Medulla oblongata (tissue), 1 donor: ENCODE data around the gene DNAJB2.

Experiments
- DNase-seq: peaks from one replicate; pipeline ENCODE4 v3.0.0-alpha.2; 2015; ENCODE audit errors: extremely low spot score

DNAJB2 gene

GRCh38 chr2:219279151-219279915 is at the start of gene DNAJB2:
TSS of gene DNAJB2 (plus strand) at chr2:219279366. CDS start at chr2:219279834, 468 bp downstream.
- DNase-seq: peak; percentile 99

DNA sequence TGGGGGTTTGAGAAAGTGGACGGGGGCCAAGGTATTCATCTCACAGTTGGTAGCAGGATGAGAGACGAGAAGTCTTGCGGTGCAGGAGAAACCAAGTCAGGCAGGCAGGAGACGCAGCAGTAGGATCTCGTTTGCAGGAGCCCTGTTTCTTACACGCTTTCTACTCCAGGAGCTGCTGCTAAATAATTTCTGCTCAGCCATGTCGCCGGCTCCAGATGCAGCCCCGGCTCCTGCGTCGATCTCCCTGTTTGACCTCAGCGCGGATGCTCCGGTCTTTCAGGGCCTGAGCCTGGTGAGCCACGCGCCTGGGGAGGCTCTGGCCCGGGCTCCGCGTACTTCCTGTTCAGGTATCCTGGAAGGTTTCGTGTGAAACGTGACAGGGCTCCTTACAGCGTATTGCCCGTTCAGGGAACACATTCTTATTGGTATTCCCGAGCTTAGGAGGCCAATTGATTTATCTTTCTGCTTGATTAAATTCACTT is 49.1 kb upstream of the DNAJB2 start:
- DNase-seq: no peak

DNA sequence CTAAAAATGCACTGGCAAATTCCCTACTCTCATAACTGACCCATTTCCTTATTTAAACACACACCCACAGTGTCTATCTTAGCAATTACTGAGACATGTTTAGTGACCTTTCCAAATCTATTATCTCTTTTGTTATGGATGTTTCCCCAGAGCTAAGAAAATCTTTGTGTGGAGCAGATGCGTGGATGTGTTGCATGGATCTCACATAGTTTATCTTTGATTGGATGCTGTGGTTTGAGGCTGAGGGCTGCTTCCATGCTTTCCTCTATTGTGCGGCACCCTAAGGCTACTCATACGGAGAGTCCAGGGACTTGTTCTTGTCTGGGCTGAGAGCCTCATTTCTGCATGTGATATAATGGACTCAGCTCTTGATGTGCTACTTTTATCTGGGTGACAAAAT is 44.8 kb upstream of the DNAJB2 start:
- no peak for DNase-seq

DNA sequence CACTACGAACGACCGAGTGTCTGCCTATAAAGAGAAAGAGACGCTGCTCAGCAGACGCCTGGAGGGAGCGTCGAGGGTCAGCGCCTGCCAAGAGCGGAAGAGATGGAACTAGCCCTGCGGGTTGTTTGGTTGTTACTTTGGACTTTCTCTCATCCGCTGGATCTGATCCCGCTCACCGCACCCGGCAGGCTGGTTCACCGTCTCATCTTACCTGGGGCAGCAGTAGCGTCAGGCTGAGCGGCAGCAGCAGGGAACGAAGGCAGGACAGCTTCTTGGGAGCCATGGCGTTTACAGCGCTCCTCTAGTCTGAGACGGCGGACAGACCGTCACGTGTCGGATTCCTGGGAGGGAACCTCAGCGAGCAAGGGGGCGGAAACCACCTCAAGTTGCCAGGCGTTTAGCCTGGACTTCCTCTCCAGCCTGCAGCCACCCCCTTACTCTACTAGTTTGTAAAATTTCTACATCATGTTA is 35.8 kb upstream of the DNAJB2 start:
- no peak for DNase-seq

DNA sequence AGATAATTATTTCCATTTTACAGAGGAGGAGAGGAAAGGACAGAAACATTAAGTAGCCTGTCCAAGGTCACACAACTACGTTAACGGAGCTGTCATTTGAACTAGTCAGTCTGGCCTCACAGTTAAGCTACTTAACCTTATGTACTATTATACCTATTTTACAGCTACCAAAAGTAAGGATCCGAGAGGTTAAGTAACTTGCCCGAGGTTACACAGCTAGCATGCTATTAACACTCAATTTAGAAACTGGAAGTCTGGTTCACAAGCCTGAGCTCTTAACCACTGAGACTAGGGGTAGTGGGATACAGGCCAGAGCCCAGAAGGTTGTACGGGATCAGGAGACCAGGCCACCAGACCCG is 34.4 kb upstream of the DNAJB2 start:
- no peak for DNase-seq

- peak; percentile 93 for DNase-seq
Measured at GRCh38 chr2:219245148-219245898, 33.8 kb upstream of the DNAJB2 start, which contains the start of the genes GLB1L and STK16. TSS of gene GLB1L (minus strand) at chr2:219245444. CDS start at chr2:219243573, 1,871 bp downstream. TSS of gene STK16 (plus strand) at chr2:219245479. CDS start at chr2:219246000, 521 bp downstream.

DNA sequence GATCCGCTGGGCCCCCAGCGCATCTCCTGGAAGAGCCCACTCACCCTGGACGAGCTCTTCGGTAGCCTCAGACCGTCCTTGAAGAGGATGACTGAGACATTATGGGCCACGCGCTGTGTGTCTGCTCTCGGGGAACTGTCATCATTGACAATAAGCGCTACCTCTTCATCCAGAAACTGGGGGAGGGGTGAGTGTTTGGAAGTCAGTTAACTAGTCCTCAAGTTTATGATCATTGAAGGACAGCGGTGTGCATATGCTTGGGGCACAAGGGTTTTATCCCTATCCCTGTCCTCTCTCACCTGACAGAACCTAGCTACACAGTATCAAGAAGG is 33.3 kb upstream of the DNAJB2 start:
- peak; percentile 23 for DNase-seq

DNA sequence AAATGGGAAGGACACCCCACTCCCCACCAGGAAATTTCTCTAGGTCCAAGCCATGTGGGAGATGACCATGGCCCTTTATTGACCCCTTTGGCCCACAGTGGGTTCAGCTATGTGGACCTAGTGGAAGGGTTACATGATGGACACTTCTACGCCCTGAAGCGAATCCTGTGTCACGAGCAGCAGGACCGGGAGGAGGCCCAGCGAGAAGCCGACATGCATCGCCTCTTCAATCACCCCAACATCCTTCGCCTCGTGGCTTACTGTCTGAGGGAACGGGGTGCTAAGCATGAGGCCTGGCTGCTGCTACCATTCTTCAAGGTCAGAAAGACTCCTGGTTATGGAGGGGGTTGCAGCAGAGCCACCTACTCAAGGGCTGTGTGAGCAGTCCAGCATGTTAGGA is 32.6 kb upstream of the DNAJB2 start:
- no peak for DNase-seq

DNA sequence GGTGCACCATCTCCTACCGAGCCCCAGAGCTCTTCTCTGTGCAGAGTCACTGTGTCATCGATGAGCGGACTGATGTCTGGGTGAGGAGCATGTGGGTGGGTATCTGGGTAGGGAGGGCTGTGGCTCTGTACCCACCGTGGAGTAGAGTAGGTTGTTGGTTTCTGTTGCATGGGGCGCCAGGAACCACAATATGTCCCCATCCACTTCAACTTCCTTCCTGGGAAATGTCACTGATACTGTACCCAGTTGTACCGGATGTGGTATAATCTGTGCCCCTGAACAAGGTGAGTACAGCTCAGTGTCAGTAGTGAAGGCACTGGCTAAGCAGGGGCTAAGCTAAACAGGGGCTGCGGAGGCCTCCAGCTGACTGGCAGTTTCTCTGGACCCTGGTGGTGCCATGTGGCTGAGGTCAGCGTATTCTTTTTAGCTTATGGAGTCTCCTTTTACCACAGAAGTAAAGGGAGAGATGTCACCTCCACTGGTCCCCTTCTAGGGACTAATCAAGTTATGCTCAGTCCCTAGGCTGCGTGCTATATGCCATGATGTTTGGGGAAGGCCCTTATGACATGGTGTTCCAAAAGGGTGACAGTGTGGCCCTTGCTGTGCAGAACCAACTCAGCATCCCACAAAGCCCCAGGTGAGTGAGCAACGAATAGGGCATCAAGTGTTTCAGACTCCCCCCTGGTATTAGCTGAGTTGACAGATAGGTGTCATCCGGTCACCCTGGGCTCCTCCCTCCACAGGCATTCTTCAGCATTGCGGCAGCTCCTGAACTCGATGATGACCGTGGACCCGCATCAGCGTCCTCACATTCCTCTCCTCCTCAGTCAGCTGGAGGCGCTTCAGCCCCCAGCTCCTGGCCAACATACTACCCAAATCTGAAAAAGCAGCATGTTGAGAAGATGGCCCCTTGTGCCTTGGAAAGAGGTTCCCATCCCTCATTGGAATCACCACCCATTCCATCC is 31.2 kb upstream of the DNAJB2 start:
- no peak for DNase-seq

DNA sequence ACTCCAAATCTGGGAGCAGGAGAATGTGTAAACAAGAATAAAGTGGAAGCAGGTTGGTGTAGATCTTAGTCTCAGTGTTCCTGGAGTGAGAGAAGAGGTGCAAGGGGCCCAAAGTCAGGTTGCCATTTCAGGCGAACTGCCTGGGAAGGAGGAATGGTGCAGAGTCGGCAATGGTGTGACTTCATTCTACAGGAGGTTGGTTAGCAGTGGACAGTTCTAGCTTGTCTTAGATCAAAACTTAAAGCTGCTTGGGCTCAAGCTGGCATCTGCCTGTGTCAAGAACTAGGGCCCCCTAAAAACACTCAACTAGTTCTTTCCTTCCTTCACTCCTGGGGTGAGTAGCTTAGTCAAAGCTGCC is 30.3 kb upstream of the DNAJB2 start:
- no peak for DNase-seq

- peak; percentile 79 for DNase-seq
Measured at GRCh38 chr2:219249203-219249980, 29.8 kb upstream of the DNAJB2 start.

DNA sequence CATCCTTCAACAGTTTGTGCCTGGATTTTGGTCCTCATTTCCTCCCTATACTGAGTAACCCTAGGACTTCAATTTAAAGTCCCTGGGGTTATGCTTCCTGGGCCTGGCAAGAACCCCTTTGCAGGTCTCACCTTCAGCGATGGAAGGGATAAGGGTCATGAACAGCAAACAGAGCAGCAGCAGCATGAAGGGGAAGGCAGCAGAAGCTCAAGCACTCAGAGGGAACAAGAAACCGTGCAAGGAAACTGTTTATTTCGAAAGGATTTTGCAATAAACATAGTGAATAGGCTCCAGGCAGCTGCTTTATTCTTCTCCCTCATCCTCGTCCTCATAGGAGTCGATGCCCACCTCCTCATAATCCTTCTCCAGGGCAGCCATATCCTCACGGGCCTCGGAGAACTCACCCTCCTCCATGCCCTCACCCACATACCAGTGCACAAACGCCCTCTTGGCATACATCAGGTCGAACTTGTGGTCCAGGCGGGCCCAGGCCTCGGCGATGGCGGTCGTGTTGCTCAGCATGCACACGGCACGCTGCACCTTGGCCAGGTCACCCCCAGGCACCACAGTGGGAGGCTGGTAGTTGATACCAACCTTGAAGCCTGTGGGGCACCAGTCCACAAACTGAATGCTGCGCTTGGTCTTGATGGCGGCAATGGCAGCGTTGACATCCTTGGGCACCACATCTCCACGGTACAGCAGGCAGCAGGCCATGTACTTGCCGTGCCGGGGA is 29.0 kb upstream of the DNAJB2 start:
- DNase-seq: no peak

GRCh38 chr2:219251656-219252055 is 27.5 kb upstream of the DNAJB2 start:
- no peak for DNase-seq

DNA sequence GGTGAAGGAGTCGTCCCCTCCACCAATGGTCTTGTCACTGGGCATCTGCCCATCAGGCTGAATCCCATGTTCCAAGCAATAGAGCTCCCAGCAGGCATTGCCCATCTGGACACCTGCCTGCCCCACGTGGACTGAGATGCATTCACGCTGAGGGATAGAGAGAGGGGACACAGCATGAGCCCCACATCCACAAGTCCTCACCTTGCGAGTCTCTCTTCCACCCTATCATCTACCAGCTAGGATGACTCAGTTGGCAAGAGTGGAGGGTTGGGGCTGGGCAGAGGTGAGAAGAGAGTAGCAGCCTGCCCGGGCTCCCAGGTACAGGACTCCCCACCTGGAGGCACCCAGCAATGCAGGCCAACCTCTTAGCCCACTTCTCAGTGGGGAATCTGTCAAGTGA is 27.1 kb upstream of the DNAJB2 start:
- DNase-seq: no peak

DNA sequence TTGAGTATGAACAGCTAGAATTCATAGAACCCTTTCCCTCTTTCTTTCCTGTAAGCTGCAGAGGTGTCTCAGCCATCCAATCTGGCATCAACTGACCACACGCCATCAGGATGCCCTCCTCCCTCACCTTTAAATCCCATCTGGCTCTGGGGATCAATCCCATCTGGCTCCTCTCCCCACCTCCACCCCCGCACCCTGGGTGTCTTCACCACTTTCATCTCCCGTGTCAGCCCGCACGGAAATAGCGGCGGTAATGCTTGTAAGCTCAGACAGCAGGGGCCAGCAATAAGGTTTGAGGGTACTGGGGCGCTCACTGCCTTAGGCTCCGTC is 26.6 kb upstream of the DNAJB2 start:
- no peak for DNase-seq

DNA sequence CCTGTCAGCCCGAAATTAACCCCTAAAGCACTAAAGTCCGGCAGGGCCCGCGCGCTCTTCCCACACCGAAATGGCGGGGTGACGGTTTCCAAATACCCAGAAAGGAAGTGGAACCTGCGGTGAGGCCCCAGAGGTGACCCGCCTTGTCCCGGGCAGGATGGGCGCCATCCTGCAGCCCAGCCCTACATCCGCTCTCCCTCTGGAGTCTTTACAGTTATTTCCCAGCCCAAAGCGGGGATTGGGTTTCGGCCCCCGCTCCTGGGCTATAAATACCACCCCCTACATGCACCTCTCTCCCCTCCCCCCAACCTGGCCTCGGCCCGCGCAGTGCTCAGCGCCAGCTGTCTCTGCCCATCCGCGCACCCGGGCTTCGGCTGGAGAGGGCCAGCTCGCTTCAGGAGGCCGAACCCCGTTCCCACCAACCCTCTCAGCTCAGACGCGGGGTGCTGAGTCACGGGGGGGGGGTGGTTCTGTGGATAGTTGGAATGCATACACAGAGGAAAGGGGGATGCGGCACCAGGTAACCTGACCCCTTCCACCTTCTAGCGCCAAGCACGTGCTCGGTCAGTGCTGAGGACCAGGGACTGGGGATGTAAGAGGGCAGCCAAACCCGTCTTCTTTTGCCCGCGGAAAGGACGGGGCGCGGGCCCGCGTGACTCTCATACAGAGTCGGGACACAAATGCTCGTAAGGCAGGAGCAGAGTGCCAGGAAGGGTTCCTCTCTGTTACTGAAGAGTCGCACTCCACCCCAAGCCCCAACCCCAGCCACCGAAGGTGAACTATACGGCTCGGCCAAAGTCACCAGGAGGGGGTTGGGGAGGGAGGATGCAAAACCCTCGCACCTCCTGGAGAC is 26.0 kb upstream of the DNAJB2 start, which contains the start of gene TUBA4B:
Gene TUBA4B (plus strand): TSS at position 344 of the 853 bp plus-strand sequence. CDS start 165 bp downstream, at position 509.
- peak; percentile 21 for DNase-seq

- peak; percentile 91 for DNase-seq
Measured at GRCh38 chr2:219253753-219254589, 25.2 kb upstream of the DNAJB2 start, which contains the start of gene TUBA4A. TSS of gene TUBA4A (minus strand) at chr2:219253918. CDS start at chr2:219253858, 60 bp downstream.

DNA sequence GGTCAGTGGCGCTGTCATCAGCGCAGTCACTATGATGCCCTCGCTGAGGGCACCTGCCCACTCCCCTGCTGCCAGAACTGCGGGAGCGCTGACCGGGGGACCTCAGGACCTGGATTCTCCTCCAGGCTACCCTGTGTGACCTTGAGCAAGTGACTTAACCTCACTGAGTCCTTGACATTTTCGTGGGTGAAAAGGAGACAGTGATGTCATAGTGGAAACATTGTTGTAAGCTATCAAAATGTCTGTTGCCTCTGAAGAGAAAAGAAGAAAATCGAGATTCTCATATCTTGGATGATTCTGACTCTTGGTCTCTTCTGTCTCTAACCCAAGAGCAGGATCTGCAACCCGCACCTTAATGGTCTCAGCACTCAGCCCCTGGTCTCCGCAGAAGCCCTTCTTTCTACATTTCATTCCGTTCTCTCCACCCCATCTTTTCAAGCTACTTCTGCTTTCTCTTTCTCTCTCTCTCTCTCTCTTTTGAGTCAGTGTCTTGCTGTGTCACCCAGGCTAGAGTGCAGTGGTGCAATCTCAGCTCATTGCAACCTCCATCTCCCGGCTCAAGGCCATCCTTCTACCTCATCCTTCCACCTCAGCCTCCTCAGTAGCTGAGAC is 24.5 kb upstream of the DNAJB2 start:
- DNase-seq: no peak
